ENCODE measurements around the gene DCAF6.

DCAF6 gene

GRCh38 chr1:167957710-167958109 is 21.2 kb downstream of the DCAF6 start:
- no peak for DNase-seq (ENCODE audit: low read depth in 2 of 2)

GRCh38 chr1:167964646-167965045 is 28.2 kb downstream of the DCAF6 start:
- no peak for DNase-seq (ENCODE audit: low read depth in 2 of 2)

- DNase-seq (ENCODE audit: low read depth in 2 of 2), result no peak
Measured at GRCh38 chr1:167966050-167966449, 29.6 kb downstream of the DCAF6 start.

- no peak for DNase-seq (ENCODE audit: low read depth in 2 of 2)
Measured at GRCh38 chr1:167968569-167968968, 32.1 kb downstream of the DCAF6 start.

- DNase-seq (ENCODE audit: low read depth in 2 of 2), result no peak
Measured at GRCh38 chr1:167973832-167974231, 37.3 kb downstream of the DCAF6 start.

- no peak for DNase-seq (ENCODE audit: low read depth in 2 of 2)
Measured at GRCh38 chr1:167974698-167975097, 38.2 kb downstream of the DCAF6 start.

- DNase-seq (ENCODE audit: low read depth in 2 of 2), result no peak
Measured at GRCh38 chr1:167977245-167977644, 40.8 kb downstream of the DCAF6 start.

GRCh38 chr1:167981933-167982332 is 45.5 kb downstream of the DCAF6 start:
- no peak for DNase-seq (ENCODE audit: low read depth in 2 of 2)

GRCh38 chr1:167983797-167984420 is 47.4 kb downstream of the DCAF6 start:
- no peak for DNase-seq (ENCODE audit: low read depth in 2 of 2)

- no peak for DNase-seq (ENCODE audit: low read depth in 2 of 2)
Measured at GRCh38 chr1:167984886-167985489, 48.5 kb downstream of the DCAF6 start.

- no peak for DNase-seq (ENCODE audit: low read depth in 2 of 2)
Measured at GRCh38 chr1:167987174-167987573, 50.7 kb downstream of the DCAF6 start.

GRCh38 chr1:167991546-167991945 is 55.1 kb downstream of the DCAF6 start:
- DNase-seq (ENCODE audit: low read depth in 2 of 2), result no peak

GRCh38 chr1:167993720-167994119 is 57.2 kb downstream of the DCAF6 start:
- no peak for DNase-seq (ENCODE audit: low read depth in 2 of 2)

GRCh38 chr1:167994560-167994959 is 58.1 kb downstream of the DCAF6 start:
- no peak for DNase-seq (ENCODE audit: low read depth in 2 of 2)

- no peak for DNase-seq (ENCODE audit: low read depth in 2 of 2)
Measured at GRCh38 chr1:167995038-167995437, 58.6 kb downstream of the DCAF6 start.

- DNase-seq (ENCODE audit: low read depth in 2 of 2), result no peak
Measured at GRCh38 chr1:167996266-167996665, 59.8 kb downstream of the DCAF6 start.

- DNase-seq (ENCODE audit: low read depth in 2 of 2), result no peak
Measured at GRCh38 chr1:167997037-167997575, 60.6 kb downstream of the DCAF6 start.

GRCh38 chr1:167999877-168000276 is 63.4 kb downstream of the DCAF6 start:
- no peak for DNase-seq (ENCODE audit: low read depth in 2 of 2)

- DNase-seq (ENCODE audit: low read depth in 2 of 2), result no peak
Measured at GRCh38 chr1:168000656-168001055, 64.2 kb downstream of the DCAF6 start.

- DNase-seq (ENCODE audit: low read depth in 2 of 2), result no peak
Measured at GRCh38 chr1:168001213-168001612, 64.7 kb downstream of the DCAF6 start.

- no peak for DNase-seq (ENCODE audit: low read depth in 2 of 2)
Measured at GRCh38 chr1:168004531-168004930, 68.0 kb downstream of the DCAF6 start.

- DNase-seq (ENCODE audit: low read depth in 2 of 2), result no peak
Measured at GRCh38 chr1:168005529-168005928, 69.0 kb downstream of the DCAF6 start.

GRCh38 chr1:168007691-168008090 is 71.2 kb downstream of the DCAF6 start:
- no peak for DNase-seq (ENCODE audit: low read depth in 2 of 2)

GRCh38 chr1:168008595-168008994 is 72.1 kb downstream of the DCAF6 start:
- no peak for DNase-seq (ENCODE audit: low read depth in 2 of 2)

Measured in stimulated activated CD8-positive, alpha-beta memory T cell treated with anti-CD3 and anti-CD28 coated beads, Interleukin-2, amount 100 ng/mL, for 48 hours (primary cell).